Measurements from ENCODE around the gene OLFM1. TPM values are rescaled to one million over a fixed set of nuclear protein-coding genes. Genes with fewer than 3 reads are reported as not detected.

The OLFM1 gene
- total RNA-seq, 1 donor, result 0.81 TPM

GRCh38 chr9:135150981-135151380 lies 63.5 kb downstream of the OLFM1 start:
- no peak for DNase-seq (ENCODE audit: low read depth)
- H3K4me3 ChIP-seq (ENCODE audit: low read depth, low read length), result no peak overlapping the region
- TF ChIP-seq CTCF (IDR thresholded peaks at IDR 0.05; ENCODE audit: insufficient read depth, low read length), result no peak

GRCh38 chr9:135151757-135152613 lies 64.5 kb downstream of the OLFM1 start:
- no peak for TF ChIP-seq CTCF (IDR thresholded peaks at IDR 0.05; ENCODE audit: insufficient read depth, low read length)
- H3K4me3 ChIP-seq (ENCODE audit: low read depth, low read length), result no peak overlapping the region
- DNase-seq (ENCODE audit: low read depth), result no peak

GRCh38 chr9:135152614-135153334 lies 65.3 kb downstream of the OLFM1 start:
- no peak for TF ChIP-seq CTCF (IDR thresholded peaks at IDR 0.05; ENCODE audit: insufficient read depth, low read length)
- DNase-seq (ENCODE audit: low read depth), result no peak
- no peak overlapping the region for H3K4me3 ChIP-seq (ENCODE audit: low read depth, low read length)

GRCh38 chr9:135154050-135154615 lies 66.7 kb downstream of the OLFM1 start:
- no peak for DNase-seq (ENCODE audit: low read depth)
- TF ChIP-seq CTCF (IDR thresholded peaks at IDR 0.05; ENCODE audit: insufficient read depth, low read length), result no peak
- H3K4me3 ChIP-seq (ENCODE audit: low read depth, low read length), result no peak overlapping the region

- TF ChIP-seq CTCF (IDR thresholded peaks at IDR 0.05; ENCODE audit: insufficient read depth, low read length), result no peak
- no peak overlapping the region for H3K4me3 ChIP-seq (ENCODE audit: low read depth, low read length)
- DNase-seq (ENCODE audit: low read depth), result no peak
Observed at GRCh38 chr9:135155396-135155795, 67.9 kb downstream of the OLFM1 start.

GRCh38 chr9:135156525-135157510 lies 69.3 kb downstream of the OLFM1 start:
- H3K4me3 ChIP-seq (ENCODE audit: low read depth, low read length), result no peak overlapping the region
- DNase-seq (ENCODE audit: low read depth), result peak; percentile 24
- no peak for TF ChIP-seq CTCF (IDR thresholded peaks at IDR 0.05; ENCODE audit: insufficient read depth, low read length)
